Measurements from ENCODE around the gene DISC1. TPM values are rescaled to one million over a fixed set of nuclear protein-coding genes. Genes with fewer than 3 reads are reported as not detected.

DISC1 gene
- polyA plus RNA-seq, 1 donor = 6.3 TPM

DNA sequence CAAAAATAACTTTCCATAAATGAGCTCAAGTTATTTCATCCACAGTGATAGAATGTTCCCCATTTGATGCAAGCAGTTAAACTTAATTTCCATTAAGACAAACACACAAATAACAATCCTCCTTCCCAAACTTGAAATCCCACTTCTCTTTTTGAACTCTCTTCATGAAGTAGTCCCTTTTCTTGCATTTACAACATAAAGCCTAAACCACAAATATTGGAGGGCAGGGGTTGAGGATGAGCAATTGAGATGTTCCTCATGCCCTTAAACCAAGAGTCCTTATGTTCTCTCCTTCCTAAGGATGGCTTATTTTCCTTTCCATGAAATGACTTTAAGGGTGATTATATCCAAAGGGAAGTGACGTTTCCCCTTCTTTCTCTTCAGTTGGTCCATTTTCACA, 228.8 kb downstream of the DISC1 start:
- DNase-seq (ENCODE audit: low read depth) = no peak

DNA sequence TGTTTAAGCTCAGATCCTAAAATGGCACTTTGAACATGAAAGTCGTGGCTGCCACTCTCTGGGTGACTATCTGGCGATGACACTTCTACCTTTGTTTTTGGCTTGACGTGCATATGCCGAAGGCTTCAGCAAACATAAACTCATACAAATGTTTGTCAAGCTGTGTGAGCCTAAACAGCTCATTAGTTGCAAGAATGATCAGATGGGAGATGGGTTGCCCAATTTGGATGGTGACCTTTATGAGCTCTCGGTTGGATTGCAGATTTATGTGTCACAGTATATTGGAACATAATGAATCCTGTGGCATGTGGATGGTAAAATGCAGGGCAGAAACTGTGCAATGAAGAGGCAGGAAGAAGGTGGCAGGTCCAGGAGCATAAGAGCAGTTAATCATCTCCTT, 229.3 kb downstream of the DISC1 start:
- DNase-seq (ENCODE audit: low read depth) = no peak

DNA sequence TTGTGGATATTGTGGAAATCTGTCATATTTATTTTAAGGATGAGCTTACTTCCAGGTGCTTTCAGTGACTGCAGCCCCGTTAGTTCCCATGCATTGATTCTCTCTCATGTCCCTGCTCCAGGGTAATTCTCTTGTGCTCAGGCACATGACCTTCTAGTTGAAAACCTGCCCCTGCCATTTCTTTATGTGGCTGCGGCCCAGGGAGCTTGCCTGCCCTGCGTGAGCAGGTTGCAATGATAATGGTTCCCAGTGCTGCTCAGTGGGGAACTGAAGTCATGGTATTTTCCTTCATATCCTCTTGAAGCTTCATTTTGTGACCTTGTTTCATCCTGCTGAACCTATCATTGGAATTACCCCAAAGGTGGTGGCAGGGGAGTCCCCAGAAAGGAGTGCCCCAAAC, 229.8 kb downstream of the DISC1 start:
- no peak for DNase-seq (ENCODE audit: low read depth)

DNA sequence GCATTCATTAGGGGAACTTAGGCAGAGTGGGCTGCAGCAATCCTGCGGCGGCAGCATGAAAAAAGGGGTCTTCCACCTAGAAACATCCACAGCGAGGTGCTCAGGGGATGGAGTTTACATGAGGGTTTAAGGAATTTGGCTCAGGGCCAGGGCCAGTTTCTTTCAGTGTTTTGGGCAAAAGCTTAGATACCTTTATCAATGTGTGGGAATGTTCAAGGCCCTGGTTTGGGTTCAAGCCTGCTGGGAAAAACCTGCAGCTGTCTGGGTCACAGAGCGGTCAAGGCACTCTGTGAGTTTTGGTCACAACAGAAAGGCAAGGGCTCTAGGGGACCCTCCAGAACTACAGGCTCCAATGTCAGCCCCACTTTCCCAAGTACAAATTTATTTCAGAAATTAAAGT, 230.3 kb downstream of the DISC1 start:
- no peak for DNase-seq (ENCODE audit: low read depth)

DNA sequence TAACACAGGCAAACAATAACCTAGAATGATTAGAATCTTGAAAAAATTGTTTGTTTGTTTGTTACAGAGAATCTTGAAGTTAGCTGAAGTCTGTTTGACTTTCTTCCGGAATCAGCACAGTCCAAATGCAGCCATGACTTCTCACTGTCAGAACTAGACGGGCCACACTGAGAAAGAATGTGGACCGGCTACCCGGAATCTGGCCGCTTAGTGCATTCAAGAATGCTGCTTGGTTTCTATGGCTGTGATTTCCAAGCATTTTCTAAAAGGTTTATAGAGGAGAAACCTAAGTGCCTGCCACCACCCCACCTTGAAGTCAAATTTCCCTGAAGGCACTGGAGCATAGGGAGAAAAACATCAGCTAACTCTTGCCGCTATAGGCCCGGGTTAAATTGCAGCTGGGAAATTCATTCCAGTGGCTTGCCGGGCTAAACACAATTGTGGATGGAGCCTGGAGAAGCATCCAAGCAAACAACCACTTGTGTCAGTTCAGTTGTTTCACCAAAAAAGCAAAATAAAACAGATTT, 231.1 kb downstream of the DISC1 start:
- DNase-seq (ENCODE audit: low read depth) = no peak

DNA sequence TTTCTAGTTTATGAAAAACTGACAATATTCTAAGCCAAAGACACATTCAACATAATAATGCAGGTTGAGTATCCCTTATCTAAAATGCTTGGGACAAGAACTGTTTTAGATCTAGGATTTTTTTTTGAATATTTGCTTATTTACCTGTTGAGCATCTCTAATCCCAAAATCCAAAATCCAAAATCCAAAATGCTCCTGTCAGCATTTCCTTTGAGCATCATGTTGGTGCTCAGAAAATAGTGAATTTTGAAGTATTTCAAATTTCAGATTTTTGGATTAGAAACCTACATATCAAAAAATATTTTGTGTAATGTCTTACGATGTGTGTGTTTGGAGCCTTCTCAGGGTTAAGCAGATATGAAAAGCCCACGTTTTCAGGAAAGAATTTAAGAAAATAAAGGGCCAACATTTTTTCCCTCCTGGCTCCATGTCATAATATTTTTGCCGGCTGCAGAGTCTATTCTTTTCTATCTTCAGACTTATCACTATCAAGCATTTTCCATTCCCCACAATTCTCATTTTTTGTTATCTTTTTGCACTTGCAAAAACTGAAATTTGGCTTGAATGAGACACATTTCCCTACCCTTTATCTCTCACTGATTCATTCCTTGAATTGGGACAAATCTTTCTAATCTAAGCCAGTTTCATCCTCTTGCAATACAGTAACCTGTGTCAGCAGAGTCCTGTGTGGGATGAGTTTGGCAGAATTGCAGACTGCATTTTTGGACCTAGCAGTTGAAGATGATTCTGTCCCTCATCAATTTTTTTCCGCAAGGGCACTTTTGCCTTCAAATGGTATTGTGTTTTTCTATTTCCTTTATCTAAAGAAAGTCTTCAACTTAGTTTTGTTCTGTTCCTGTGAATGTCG, 233.9 kb downstream of the DISC1 start:
- no peak for DNase-seq (ENCODE audit: low read depth)

DNA sequence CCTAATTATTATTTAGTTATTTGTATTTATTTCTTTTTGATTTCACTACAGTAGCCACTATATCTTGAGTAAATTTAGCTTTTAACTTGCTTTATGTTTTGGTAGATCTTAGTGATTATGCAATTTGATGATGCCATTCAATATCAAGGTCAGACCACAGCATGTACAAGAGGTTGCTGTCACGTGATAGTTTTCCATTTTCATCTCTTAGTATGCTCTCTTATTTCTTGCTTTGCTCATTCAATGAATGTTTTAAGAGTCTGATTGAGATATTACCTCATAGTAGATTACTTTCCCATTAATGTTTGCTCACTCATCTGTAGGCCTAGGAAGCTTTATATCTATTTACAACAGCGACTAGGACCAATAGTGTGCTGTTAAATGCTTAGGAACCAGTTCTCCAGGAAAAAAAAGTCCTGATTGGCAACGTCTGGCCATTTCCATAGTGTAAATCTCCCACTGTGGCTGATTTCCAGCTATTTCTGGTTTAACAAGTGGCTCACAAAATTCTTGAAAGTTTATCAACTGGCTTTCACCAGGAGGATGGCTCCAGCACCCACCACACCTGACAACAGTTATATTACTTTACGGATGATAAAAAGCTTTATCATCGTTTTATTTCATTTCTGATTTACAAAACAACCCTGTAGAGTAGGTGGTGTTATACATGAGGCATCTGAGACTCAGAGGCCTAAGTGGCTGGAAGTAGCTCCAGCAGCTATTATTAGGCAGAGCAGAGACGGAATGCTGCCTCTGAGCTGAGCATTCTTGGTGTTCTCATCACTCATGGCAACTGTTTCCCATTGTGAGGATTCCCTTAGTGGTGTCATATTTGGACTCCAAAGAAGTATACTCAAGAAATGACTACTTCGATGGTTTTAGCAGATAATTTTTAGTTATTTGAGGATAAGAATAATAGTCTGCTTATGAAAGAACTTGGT, 235.2 kb downstream of the DISC1 start:
- no peak for DNase-seq (ENCODE audit: low read depth)

DNA sequence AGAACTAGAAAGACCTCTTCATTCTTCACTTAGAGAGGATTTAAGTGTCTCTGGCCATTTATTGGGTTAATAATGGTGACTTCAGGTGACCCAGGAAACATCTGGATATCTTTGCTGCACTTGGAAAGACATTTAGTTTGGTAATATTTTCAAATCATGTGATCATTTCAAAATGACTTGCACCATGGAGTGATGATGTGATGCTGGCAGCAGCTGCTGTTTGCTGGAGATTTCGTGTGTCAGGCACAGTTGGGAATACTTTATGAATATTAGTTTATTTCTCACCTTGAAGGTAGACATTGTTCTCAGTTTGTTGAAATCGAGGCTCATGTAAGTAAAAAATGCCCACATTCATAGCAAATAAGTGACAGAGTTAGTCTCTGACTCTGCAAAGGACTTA, 236.0 kb downstream of the DISC1 start:
- DNase-seq (ENCODE audit: low read depth) = no peak

DNA sequence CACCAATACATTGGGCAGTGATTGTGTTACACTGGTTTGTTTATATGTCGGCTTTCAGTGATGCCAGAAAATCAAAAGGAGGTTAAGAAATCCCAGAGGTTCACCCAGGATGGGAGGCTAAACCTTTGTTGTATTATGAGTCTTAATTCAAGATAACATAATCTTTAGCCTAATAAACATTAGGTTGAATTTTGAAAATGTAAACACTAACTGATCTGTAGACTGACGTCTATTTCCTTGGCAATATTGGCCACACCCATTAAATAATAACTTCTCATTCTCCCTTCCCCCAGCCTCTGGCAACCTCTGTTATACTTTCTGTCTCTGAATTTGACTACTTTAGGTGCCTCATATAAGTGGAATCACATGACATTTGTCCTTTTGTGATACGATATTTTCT, 238.7 kb downstream of the DISC1 start:
- no peak for DNase-seq (ENCODE audit: low read depth)

DNA sequence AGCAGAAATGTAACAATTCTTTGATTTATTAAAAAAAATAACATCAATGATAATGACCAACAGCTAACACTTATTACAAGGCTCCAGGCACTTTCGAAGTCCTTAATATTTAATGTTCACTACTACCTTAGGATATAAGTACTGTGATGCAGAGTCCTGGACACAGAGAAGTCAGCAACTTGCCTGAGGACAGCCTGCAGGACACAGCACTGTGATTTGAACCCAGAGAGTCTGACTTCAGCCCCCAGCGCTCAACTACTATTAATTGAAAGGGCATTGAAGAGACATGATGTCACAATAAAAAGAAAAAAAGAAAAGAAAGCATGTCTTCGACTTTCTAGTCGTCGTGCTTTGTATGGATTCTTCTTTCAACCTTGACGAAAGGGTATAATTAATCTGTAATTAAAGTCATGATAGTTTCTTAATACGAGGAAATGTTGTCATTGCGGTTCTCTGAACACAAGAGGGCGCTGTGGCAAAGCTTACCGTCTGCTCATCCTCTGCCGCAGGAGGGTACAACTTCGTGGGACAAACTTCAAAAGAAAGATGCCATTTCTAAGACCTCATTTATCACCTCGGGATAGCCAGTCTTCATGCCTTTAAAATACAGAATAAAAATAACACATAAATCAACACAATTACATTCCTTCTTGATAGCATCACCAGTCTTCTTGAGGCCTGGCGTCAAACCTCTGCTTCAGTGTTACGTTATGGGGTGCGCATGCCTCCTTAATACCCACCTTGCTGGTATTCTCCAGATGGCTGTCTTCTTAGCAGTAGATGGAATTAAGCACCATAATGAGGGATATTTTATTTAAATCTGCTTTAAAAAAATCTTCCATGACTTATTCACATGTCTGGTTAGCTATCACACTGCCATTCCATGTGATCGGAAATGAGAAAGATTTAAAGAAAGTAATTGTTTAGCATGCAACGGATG, 240.1 kb downstream of the DISC1 start:
- no peak for DNase-seq (ENCODE audit: low read depth)

DNA sequence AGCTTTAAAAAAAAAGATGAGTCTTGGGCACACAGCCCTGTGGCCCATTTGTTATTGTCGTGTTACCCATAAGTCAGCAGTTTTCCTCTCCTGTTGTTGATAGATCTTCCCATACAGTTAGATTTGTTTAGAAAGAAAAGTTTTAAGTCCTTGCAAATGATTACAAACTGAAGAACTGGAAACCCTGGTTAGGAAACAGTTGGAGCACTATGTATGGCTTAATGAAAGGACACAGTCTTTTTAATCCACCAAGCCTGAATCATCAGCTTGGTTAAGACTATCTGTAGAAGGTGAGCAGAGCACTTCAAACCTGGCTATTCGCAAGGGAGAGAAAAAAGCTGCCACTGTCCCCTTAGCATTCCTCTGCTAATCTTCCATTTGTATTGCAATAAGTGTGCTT, 241.0 kb downstream of the DISC1 start:
- DNase-seq (ENCODE audit: low read depth) = no peak

DNA sequence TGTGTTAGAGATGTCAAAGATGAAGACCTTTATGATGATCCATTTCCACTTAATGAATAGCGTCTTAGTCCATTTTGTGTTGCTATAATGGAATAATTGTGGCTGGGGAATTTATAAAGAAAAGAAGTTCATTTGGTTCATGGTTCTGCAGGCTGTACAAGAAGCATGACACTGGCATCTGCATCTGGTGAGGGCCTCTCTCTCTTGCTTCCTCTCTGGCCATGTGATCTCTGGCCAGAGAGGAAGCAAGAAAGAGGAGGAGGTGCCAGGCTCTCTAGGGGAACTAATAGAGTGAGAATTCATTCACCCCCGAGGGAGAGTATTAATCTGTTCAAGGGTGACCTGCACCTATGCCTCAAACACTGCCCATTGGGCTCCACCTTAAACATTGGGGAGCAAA, 242.8 kb downstream of the DISC1 start:
- no peak for DNase-seq (ENCODE audit: low read depth)

DNA sequence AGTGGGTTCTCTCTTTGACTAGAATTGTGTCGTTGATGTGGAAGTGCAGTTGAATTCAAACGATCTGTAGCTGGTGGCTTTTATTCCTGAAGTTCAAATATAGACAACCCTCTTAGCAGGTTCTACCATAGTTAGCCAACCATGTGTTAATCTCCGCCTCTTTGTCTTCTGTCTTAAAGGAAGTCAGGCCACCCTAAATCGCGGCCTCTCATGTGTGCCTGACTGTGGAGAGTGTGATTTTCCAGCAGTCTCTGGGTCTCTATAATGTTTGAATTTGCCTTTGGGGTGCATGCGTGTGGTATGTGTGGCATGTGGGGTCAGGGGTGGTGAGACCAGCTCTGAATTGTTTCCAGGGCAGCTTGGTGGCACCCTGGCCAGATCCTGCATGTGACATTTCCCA, 244.9 kb downstream of the DISC1 start:
- DNase-seq (ENCODE audit: low read depth) = no peak

DNA sequence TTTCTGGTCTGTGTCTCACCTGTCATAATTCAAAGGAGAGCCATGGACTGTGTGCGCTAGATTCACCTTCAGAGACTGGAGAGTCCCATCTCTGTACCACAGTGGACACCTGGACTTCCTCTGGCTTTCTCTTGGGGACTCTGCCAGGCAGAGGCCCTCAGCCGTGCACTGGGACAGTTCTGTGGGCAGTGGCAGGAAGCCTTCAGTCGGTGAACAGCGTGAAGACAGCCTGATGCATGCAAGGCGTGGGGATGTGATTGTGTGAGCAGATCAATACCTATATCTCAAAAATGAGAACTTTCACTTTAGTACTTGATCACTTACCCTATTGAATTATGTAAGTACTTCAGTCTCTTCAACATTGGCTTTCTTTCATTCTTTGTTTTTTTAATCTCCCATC, 245.3 kb downstream of the DISC1 start:
- no peak for DNase-seq (ENCODE audit: low read depth)

DNA sequence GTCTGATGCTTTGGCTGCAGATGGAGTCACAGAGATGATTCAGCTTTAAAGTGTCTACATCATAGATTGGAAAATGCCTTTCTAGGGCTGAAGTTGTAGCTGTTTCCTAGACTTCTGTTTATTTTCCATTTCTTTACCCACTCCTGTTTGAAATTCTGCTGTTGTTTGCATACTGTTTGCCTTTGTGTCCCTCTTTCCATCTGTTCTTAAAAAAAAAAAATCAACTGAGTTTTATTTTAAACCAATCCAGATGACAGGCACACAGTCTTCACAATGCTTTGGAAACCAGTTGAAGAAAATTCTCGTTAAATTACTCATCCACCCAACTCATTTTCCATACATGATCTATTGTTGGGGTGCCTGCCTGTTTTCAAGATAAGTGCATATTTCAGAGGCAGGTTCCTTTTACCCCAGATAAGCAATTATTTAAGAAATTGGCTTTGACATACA, 245.9 kb downstream of the DISC1 start:
- DNase-seq (ENCODE audit: low read depth) = no peak

DNA sequence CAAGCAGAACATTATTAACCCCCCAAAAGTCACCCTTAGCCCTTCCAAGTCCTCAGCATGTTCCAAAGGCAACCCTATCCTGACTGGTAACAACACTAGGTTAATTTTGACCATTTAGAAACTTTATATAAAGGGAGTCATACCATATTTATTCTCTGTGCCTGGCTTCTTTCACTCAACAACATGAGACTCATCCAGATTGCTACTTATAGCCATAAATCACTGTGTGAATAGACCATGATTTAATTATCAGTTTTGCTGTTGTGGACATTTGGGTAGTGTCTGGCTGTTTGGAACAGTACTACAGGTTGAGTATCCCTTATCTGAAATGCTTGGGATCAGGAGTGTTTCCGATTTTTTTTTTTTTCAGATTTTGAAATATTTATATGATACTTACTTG, 252.1 kb downstream of the DISC1 start:
- DNase-seq (ENCODE audit: low read depth) = no peak

DNA sequence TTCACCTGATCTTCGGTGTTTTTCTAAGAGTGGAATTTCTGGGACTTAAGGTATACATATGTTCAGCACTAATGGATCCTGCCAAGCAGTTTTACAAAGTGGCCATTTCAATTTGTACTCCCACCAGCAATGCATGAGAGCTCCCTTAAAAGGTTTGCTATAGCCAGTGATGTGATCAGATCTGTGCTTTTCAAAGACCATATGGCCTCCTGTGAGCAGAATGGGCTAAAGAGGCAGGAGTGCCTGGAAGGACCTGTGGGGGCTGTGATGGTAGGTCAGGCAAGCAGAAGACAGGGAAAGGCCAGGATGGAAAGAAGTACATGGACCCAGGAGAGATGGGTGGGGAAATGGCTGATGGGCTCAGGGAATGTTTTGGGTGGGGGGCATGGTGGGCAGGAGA, 252.7 kb downstream of the DISC1 start:
- no peak for DNase-seq (ENCODE audit: low read depth)

DNA sequence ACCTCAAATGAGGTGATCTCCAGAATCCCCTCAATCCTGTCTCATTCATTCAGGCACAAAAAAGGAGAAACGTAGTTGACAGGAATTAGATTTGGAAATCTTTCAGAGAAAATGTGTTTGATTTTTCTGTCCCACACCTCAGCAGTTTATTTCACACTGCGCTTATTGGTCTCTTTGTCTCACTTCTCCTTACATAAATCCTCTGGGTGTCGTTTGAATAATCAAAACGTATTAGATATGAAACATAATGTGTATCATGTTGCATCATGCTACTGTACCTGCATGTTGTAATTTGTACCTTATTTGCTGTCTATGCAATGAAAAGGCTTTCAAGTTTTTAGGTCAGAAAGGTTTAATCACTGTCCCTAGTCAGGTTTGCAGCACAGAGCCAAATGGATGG, 255.7 kb downstream of the DISC1 start:
- DNase-seq (ENCODE audit: low read depth) = no peak

DNA sequence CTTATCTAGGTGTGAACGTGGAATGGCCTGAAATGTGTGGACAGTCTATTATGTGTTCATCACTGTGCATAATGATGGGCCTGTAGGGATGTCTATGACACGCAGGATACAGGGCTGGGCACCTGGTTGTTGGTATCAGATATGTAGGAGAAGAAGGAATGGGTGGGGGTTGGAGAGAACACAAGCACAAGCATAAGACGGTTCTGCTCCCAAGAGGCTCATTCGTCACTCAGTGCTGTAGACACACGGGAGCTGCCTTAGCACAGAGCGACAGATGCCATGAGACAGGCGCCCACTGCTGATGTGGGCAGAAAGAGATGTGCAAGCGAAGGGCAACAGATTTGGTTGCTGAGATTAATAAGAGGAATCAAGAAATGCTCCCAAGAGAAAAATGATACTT, 256.2 kb downstream of the DISC1 start:
- DNase-seq (ENCODE audit: low read depth) = no peak

DNA sequence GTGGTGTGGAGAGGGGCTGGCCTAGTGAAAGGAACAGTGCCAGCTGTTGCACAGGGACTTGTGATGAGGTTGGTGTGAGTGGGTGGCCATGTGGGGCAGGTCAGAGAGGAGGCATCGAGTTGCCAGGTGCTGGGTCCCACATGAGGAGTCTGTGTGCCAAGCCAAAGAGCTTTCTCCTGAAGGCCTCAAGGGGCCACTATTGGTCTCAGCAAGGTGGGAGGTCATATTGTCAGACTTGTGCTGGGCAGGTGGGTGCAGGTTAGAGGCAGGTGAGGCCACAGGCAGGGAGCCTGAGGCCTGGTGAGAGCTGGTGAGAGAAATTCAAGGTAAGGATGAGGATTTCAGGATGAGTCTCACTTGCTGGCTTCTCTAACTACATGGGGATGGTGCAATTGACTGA, 256.8 kb downstream of the DISC1 start:
- no peak for DNase-seq (ENCODE audit: low read depth)

DNA sequence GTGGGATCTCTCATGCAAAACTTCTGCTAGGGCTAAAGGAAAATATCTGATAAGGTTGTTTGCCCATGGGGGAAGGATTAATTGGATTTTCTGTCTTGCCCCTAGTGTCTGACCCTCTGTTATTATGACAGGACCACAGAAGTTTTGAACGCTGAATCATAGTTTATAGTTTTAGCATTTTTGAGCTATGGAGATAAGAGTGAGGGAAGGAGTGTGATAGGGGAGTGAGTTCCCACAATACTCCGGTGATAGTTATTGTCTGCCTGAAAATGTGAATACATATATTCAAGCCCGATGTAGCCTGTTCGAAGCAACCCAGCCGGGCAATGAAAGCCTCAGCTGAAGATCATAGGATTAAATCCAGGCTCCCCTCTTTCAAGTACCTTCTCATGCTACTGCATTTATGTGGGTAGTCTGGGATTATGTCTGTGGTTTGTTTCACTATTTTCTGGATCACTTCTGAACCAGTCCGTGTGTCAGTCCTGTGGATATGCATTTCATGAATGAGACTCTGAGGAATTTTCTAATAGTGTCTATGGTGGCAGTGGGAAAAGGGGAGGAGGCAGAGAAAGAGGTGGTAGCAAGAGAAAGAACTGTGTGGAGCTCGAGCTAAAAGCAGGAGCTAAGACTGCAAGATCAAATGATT, 258.7 kb downstream of the DISC1 start:
- no peak for DNase-seq (ENCODE audit: low read depth)
